ENCODE results near the gene WIPF1.

GRCh38 chr2:174623106-174623637 is 25.6 kb upstream of the WIPF1 start:
- TF ChIP-seq CTCF (IDR thresholded peaks at IDR 0.05) (no peak), POLR2A (IDR thresholded peaks at IDR 0.05) (no peak)

All from esophagus squamous epithelium (tissue), 4 donors.